Progenitor cell of endocrine pancreas (in vitro differentiated cells): ENCODE data around the gene LHX3. TPM values are rescaled to one million over a fixed set of nuclear protein-coding genes. Genes with fewer than 3 reads are reported as not detected.

ENCODE experiments used
- DNase-seq: peaks from one replicate; pipeline ENCODE4 v3.0.0; 2021; ENCODE audit warnings: low spot score; ENCODE audit not compliant: unreplicated experiment
- H3K27ac Mint-ChIP-seq: 2 replicates; pipeline ENCODE4 v1.8.0; 2021; ENCODE audit warnings: mild to moderate bottlenecking, moderate library complexity, mixed read lengths
- H3K27me3 Mint-ChIP-seq: 2 replicates; pipeline ENCODE4 v1.8.0; 2021; ENCODE audit warnings: mixed read lengths
- H3K36me3 Mint-ChIP-seq: 2 replicates; pipeline ENCODE4 v1.8.0; 2022; ENCODE audit warnings: mixed read lengths; ENCODE audit not compliant: insufficient read depth
- H3K4me1 Mint-ChIP-seq: 2 replicates; pipeline ENCODE4 v1.8.0; 2021; ENCODE audit warnings: low read depth, mixed read lengths
- H3K4me3 Mint-ChIP-seq: 2 replicates; pipeline ENCODE4 v1.8.0; 2021; ENCODE audit warnings: low read depth, mild to moderate bottlenecking, moderate library complexity, mixed read lengths
- H3K9me3 Mint-ChIP-seq: 2 replicates; pipeline ENCODE4 v1.8.0; 2021; ENCODE audit warnings: low read depth, mixed read lengths
- total RNA-seq: library from RNA; stranded (reverse); gene quantifications from 2 replicates; pipeline ENCODE4 v1.2.1, GENCODE V29; 2021
- TF ChIP-seq, protein P1 (sequence below): fragments of 200-600 bp; sonication (generic); IDR thresholded peaks from one replicate; pipeline ENCODE4 v1.5.0; 2021; ENCODE audit warnings: antibody characterized with exemption, mild to moderate bottlenecking; ENCODE audit not compliant: unreplicated experiment

LHX3 gene
- total RNA-seq, 1 donor from 2014 or later: not detected

DNA sequence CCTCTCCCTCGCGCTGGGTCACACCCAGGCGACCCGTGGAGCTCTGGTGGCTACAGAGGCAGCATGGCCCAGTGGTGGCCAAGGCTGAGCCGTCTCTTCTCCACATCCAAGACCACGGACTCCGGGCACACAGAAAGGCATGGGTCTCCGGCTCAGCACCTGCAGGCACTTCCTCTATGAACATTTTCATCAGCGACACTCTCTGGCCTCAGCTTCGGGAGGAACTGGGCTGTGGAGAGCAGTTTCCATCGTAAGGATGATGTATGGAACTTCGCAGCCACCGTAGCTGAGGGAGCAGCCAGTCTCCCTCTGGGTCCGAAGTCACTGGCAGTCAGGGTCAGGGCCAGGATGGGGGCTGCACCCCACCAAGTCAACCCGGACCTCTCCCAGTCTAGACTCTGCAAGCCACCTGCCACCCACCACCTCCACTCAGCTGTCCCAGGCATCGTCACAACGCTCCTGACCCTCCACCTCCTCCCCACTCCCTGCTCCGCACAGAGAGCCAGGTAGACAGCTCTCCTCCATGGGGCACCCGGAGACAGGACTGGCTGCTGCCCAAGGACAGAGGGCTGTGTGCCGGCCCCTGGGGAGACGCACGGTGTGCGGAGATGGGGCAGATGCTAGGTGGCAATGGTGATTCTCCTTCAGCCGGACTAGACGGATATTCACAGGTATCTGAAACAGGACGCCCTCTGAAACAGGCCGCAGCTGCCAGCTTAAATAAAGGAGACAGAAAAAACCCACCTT lies 31.0 kb upstream of the LHX3 start:
- no peaks in the 10 kb centered on the region for H3K9me3 Mint-ChIP-seq
- peaks cover 2% of the 10 kb centered on the region for H3K4me1 Mint-ChIP-seq
- TF ChIP-seq, protein P1, sequence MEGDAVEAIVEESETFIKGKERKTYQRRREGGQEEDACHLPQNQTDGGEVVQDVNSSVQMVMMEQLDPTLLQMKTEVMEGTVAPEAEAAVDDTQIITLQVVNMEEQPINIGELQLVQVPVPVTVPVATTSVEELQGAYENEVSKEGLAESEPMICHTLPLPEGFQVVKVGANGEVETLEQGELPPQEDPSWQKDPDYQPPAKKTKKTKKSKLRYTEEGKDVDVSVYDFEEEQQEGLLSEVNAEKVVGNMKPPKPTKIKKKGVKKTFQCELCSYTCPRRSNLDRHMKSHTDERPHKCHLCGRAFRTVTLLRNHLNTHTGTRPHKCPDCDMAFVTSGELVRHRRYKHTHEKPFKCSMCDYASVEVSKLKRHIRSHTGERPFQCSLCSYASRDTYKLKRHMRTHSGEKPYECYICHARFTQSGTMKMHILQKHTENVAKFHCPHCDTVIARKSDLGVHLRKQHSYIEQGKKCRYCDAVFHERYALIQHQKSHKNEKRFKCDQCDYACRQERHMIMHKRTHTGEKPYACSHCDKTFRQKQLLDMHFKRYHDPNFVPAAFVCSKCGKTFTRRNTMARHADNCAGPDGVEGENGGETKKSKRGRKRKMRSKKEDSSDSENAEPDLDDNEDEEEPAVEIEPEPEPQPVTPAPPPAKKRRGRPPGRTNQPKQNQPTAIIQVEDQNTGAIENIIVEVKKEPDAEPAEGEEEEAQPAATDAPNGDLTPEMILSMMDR: no peak
- DNase-seq: no peak
- H3K4me3 Mint-ChIP-seq: no peak overlapping the region
- no peak overlapping the region for H3K27ac Mint-ChIP-seq
- H3K36me3 Mint-ChIP-seq: peaks cover 9% of the 10 kb centered on the region
- H3K27me3 Mint-ChIP-seq: no peaks in the 10 kb centered on the region

DNA sequence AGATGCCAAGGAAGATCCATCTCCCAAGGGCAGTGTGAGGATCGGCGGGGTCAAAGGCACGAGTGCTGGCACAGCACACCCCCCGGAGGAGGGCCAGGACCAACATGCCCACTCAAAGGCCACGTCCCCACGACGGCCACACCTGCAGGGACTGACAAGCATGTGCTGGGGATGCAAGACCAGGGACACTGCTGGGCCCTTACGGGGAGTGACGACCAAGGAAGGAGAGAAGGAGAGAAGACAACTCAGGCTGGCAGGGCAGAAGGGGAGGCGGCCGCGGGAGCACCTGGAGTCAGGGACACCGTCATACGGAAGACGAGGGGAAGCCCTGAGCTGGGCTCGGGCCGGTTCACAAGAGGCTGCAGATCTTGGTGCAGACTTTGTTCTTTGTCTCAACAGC lies 30.2 kb upstream of the LHX3 start:
- Mint-ChIP-seq H3K4me1 (peaks cover 4% of the 10 kb centered on the region), H3K27me3 (no peaks in the 10 kb centered on the region), H3K4me3 (no peak overlapping the region), H3K9me3 (no peaks in the 10 kb centered on the region), H3K36me3 (peaks cover 9% of the 10 kb centered on the region), H3K27ac (peak overlapping the region; percentile 3)
- TF ChIP-seq, protein P1: no peak
- DNase-seq: no peak

DNA sequence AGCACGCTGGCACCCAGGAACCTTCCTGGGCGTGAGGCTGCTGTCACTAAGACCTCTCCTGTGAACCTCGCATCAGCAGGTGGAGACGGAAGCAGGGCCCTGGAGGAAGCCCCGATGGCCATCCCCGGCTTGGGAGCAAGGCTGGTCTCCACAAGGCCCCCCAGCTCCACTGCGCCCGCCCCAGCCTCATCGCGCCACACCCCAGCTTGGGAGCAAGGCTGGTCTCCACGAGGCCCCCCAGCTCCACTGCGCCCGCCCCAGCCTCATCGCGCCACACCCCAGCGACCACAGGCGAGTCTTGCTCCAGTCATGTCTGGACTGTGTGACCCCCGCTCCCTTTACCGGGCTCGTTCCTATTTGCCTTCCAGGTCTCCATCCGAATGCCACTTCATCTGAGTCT lies 29.7 kb upstream of the LHX3 start:
- TF ChIP-seq, protein P1: no peak
- Mint-ChIP-seq H3K4me1 (peaks cover 4% of the 10 kb centered on the region), H3K36me3 (peaks cover 9% of the 10 kb centered on the region), H3K27ac (peak overlapping the region; percentile 3), H3K4me3 (no peak overlapping the region), H3K9me3 (no peaks in the 10 kb centered on the region), H3K27me3 (no peaks in the 10 kb centered on the region)
- DNase-seq: no peak

DNA sequence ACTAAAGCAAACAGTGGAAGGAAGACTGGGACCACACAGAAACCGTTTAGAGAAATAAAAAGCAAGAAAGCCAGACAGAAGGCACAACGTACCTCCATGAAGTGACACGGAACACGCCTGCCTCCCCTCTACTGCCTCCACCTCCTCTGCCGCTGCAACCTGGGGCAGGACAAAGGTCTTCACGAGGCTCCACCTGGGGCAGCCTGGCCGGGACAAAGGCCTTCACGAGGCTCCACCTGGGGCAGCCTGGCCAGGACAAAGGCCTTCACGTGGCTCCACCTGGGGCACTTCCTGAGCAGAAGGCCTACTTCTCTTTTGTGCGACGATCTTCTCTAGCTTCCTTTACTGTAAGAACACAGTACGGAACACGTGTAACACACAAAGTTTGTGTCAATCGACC lies 28.9 kb upstream of the LHX3 start:
- TF ChIP-seq, protein P1: no peak
- Mint-ChIP-seq H3K9me3 (no peaks in the 10 kb centered on the region), H3K36me3 (peaks cover 9% of the 10 kb centered on the region), H3K4me1 (peaks cover 3% of the 10 kb centered on the region), H3K4me3 (no peak overlapping the region), H3K27ac (peak overlapping the region; percentile 73), H3K27me3 (no peaks in the 10 kb centered on the region)
- no peak for DNase-seq

DNA sequence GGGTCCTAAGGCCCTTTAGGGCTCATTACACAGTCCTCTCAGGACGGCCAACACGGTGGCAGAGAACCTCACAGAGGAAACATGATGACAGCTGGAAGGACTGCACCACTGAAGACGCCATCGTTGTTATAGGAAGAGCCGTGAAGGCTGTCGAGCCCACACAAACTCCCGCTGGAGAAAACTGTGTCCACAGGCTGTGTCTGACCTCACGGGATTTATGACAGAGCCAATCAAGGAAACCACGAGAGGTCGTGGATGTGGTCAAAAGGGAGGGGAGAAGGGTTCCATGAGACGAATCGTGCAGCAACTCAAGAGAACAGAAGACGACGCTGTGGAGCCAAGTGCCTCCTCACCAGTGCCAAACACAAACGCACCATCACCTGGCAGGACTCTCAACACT lies 28.5 kb upstream of the LHX3 start:
- Mint-ChIP-seq H3K36me3 (peaks cover 9% of the 10 kb centered on the region), H3K27ac (peak overlapping the region; percentile 73), H3K9me3 (no peaks in the 10 kb centered on the region), H3K27me3 (no peaks in the 10 kb centered on the region), H3K4me1 (peaks cover 3% of the 10 kb centered on the region), H3K4me3 (no peak overlapping the region)
- DNase-seq: no peak
- TF ChIP-seq, protein P1: no peak
